Neural progenitor cell (in vitro differentiated cells): ENCODE results near the gene RFPL1. TPM values are rescaled to one million over a fixed set of nuclear protein-coding genes. Genes with fewer than 3 reads are reported as not detected.
"Not testable (repeated sequence)": the region's sequence is repeated elsewhere in the genome, so short reads cannot be mapped to it uniquely, and the experiment has no call there.

ENCODE experiments used
- DNase-seq: peaks from one replicate; pipeline ENCODE4 v3.0.0-alpha.2; 2016; ENCODE audit warnings: low spot score
- H2AFZ ChIP-seq: fragments of 200-600 bp; sonication (generic); replicated peaks from 2 replicates; pipeline ENCODE4 v1.6.1; 2016; ENCODE audit warnings: antibody characterized with exemption
- H3F3A ChIP-seq: fragments of 200-600 bp; sonication (generic); 2 replicates; pipeline ENCODE4 v1.6.1; 2016; ENCODE audit warnings: antibody characterized with exemption, low read depth
- H3K27ac ChIP-seq: fragments of 200-600 bp; sonication (generic); 2 replicates; pipeline ENCODE4 v1.5.1; 2016; ENCODE audit warnings: mild to moderate bottlenecking
- H3K27me3 ChIP-seq: fragments of 200-600 bp; sonication (generic); 2 replicates; pipeline ENCODE4 v1.6.1; 2016; ENCODE audit warnings: mild to moderate bottlenecking, moderate library complexity
- H3K36me3 ChIP-seq: fragments of 200-600 bp; sonication (generic); 2 replicates; pipeline ENCODE4 v1.5.1; 2016
- H3K4me1 ChIP-seq: fragments of 200-600 bp; sonication (generic); 2 replicates; pipeline ENCODE4 v1.6.1; 2016; ENCODE audit warnings: mixed run types
- H3K4me2 ChIP-seq: fragments of 200-600 bp; sonication (generic); 2 replicates; pipeline ENCODE4 v1.6.1; 2016
- H3K4me3 ChIP-seq: fragments of 200-600 bp; sonication (generic); 2 replicates; pipeline ENCODE4 v1.5.1; 2016
- H3K79me2 ChIP-seq: fragments of 200-600 bp; sonication (generic); 2 replicates; pipeline ENCODE4 v1.6.1; 2016; ENCODE audit warnings: low read depth
- H3K9ac ChIP-seq: fragments of 200-600 bp; sonication (generic); 2 replicates; pipeline ENCODE4 v1.6.1; 2016
- H3K9me3 ChIP-seq: fragments of 200-600 bp; sonication (generic); 2 replicates; pipeline ENCODE4 v1.5.1; 2016; ENCODE audit warnings: low read depth
- H4K20me1 ChIP-seq: fragments of 200-600 bp; sonication (generic); 2 replicates; pipeline ENCODE4 v1.6.1; 2016; ENCODE audit warnings: low read depth
- H3K27ac Mint-ChIP-seq: 3 replicates; pipeline ENCODE4 v1.8.0; 2021; ENCODE audit warnings: mixed read lengths
- H3K27me3 Mint-ChIP-seq: 2 replicates; pipeline ENCODE4 v1.8.0; 2022; ENCODE audit warnings: low read depth, mild to moderate bottlenecking, inconsistent platforms, moderate library complexity, mixed read lengths; ENCODE audit not compliant: insufficient read depth
- H3K36me3 Mint-ChIP-seq: 3 replicates; pipeline ENCODE4 v1.8.0; 2021; ENCODE audit warnings: mixed read lengths
- H3K4me1 Mint-ChIP-seq: 3 replicates; pipeline ENCODE4 v1.8.0; 2021; ENCODE audit warnings: mixed read lengths
- H3K4me3 Mint-ChIP-seq: 3 replicates; pipeline ENCODE4 v1.8.0; 2021; ENCODE audit warnings: mild to moderate bottlenecking, moderate library complexity, mixed read lengths
- H3K9me3 Mint-ChIP-seq: 3 replicates; pipeline ENCODE4 v1.8.0; 2020; ENCODE audit warnings: mixed read lengths
- EZH2 ChIP-seq: fragments of 200-600 bp; sonication (generic); IDR thresholded peaks from 2 replicates; pipeline ENCODE4 v1.6.1; 2017; ENCODE audit warnings: antibody characterized with exemption, mild to moderate bottlenecking, moderate library complexity
- EZH2phosphoT487 ChIP-seq: fragments of 200-600 bp; sonication (generic); IDR thresholded peaks from 2 replicates; pipeline ENCODE4 v1.6.1; 2017; ENCODE audit warnings: antibody characterized with exemption
- total RNA-seq: library from RNA; depleted of rRNA; stranded (reverse); fragments of >200 nt; gene quantifications from 2 replicates; pipeline ENCODE4 v1.2.3, GENCODE V29; 2015; ENCODE audit warnings: low replicate concordance
- TF ChIP-seq, protein P1 (sequence below): fragments of 200-600 bp; sonication (generic); IDR thresholded peaks from 2 replicates; pipeline ENCODE4 v1.5.1; 2017; ENCODE audit warnings: antibody characterized with exemption, mild to moderate bottlenecking

Gene RFPL1
- total RNA-seq = not detected in 2 replicates

DNA sequence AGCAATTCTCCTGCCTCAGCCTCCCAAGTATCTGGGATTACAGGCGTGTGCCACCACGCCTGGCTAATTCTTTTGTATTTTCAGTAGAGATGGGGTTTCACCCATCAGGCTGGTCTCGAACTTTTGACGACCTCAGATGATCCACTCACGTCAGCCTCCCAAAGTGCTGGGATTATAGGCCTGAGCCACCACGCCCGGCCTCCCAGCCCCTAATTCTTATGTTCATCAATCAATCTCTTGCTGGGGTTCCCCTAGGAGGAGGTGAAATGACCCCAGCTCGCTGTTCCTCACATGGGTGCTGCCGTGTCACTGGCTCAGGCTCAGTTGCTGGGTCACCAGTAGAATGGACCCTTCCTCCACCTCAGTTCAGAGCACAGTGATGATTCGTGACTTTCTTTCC is at the start of gene RFPL1:
Gene RFPL1, plus strand, starts transcription at position 301 of the 400 bp plus-strand sequence.
- not testable (repeated sequence) for H3K36me3 Mint-ChIP-seq, H3K27me3 ChIP-seq, H3K9me3 ChIP-seq, H3K27me3 Mint-ChIP-seq, H3K79me2 ChIP-seq, H3K27ac Mint-ChIP-seq, H3K9me3 Mint-ChIP-seq, DNase-seq, H3K4me3 Mint-ChIP-seq, H3K4me1 ChIP-seq, H3K9ac ChIP-seq, H4K20me1 ChIP-seq, H2AFZ ChIP-seq, H3F3A ChIP-seq, H3K4me2 ChIP-seq, H3K36me3 ChIP-seq, H3K27ac ChIP-seq, H3K4me1 Mint-ChIP-seq, H3K4me3 ChIP-seq

- H3F3A ChIP-seq = no peaks in the 10 kb centered on the region
- H3K27ac Mint-ChIP-seq = peak overlapping the region; percentile 95
- no peaks in the 10 kb centered on the region for H3K9me3 Mint-ChIP-seq
- H3K4me1 Mint-ChIP-seq = peaks cover 18% of the 10 kb centered on the region
- H2AFZ ChIP-seq = peak overlapping the region; percentile 86
- TF ChIP-seq EZH2 = no peak
- TF ChIP-seq, protein P1, sequence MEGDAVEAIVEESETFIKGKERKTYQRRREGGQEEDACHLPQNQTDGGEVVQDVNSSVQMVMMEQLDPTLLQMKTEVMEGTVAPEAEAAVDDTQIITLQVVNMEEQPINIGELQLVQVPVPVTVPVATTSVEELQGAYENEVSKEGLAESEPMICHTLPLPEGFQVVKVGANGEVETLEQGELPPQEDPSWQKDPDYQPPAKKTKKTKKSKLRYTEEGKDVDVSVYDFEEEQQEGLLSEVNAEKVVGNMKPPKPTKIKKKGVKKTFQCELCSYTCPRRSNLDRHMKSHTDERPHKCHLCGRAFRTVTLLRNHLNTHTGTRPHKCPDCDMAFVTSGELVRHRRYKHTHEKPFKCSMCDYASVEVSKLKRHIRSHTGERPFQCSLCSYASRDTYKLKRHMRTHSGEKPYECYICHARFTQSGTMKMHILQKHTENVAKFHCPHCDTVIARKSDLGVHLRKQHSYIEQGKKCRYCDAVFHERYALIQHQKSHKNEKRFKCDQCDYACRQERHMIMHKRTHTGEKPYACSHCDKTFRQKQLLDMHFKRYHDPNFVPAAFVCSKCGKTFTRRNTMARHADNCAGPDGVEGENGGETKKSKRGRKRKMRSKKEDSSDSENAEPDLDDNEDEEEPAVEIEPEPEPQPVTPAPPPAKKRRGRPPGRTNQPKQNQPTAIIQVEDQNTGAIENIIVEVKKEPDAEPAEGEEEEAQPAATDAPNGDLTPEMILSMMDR = no peak
- no peak for TF ChIP-seq EZH2phosphoT487
- H3K9me3 ChIP-seq = no peaks in the 10 kb centered on the region
- H3K27ac ChIP-seq = no peak overlapping the region
- H3K4me3 ChIP-seq = peak overlapping the region; percentile 71
- peaks cover 5% of the 10 kb centered on the region for H4K20me1 ChIP-seq
- peaks cover 4% of the 10 kb centered on the region for H3K36me3 Mint-ChIP-seq
- peak overlapping the region; percentile 92 for H3K4me3 Mint-ChIP-seq
- H3K4me2 ChIP-seq = peak overlapping the region; percentile 88
- H3K4me1 ChIP-seq = peaks cover 4% of the 10 kb centered on the region
- no peaks in the 10 kb centered on the region for H3K36me3 ChIP-seq
- DNase-seq = no peak
- peaks cover 24% of the 10 kb centered on the region for H3K79me2 ChIP-seq
- H3K27me3 Mint-ChIP-seq = peaks cover 4% of the 10 kb centered on the region
- H3K9ac ChIP-seq = no peak overlapping the region
- no peaks in the 10 kb centered on the region for H3K27me3 ChIP-seq
Measured at GRCh38 chr22:29388759-29389090, 49.7 kb upstream of the RFPL1 start.

DNA sequence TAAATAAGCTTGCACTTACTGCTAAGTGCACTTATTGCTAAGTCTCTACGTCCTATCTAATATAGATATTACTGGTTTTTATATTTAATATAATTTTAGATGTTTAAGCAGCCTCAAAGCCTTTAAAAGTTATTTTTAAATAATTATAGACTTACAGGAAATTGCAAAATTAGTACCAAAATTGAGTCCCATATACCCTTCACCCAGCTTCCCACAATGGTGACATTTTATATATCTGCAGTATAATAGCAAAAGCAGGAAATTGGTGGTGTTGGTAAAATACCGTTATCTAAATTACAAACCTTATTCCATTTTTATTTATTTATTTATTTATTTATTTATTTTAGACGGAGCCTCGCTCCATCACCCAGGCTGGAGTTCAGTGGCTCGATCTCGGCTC is 48.1 kb upstream of the RFPL1 start:
- H3K9ac ChIP-seq = no peak overlapping the region
- DNase-seq = no peak
- Mint-ChIP-seq H3K27ac (no peak overlapping the region), H3K4me1 (peaks cover 23% of the 10 kb centered on the region), H3K36me3 (peaks cover 2% of the 10 kb centered on the region), H3K27me3 (peaks cover 4% of the 10 kb centered on the region), H3K4me3 (no peak overlapping the region), H3K9me3 (no peaks in the 10 kb centered on the region)
- H4K20me1 ChIP-seq = peaks cover 5% of the 10 kb centered on the region
- no peaks in the 10 kb centered on the region for H3K36me3 ChIP-seq
- H2AFZ ChIP-seq = no peak overlapping the region
- no peak overlapping the region for H3K4me3 ChIP-seq
- TF ChIP-seq, protein P1 = no peak
- no peaks in the 10 kb centered on the region for H3K27me3 ChIP-seq
- H3K4me2 ChIP-seq = no peak overlapping the region
- H3K4me1 ChIP-seq = peaks cover 4% of the 10 kb centered on the region
- no peak overlapping the region for H3K27ac ChIP-seq
- peaks cover 22% of the 10 kb centered on the region for H3K79me2 ChIP-seq
- no peaks in the 10 kb centered on the region for H3F3A ChIP-seq
- H3K9me3 ChIP-seq = no peaks in the 10 kb centered on the region

DNA sequence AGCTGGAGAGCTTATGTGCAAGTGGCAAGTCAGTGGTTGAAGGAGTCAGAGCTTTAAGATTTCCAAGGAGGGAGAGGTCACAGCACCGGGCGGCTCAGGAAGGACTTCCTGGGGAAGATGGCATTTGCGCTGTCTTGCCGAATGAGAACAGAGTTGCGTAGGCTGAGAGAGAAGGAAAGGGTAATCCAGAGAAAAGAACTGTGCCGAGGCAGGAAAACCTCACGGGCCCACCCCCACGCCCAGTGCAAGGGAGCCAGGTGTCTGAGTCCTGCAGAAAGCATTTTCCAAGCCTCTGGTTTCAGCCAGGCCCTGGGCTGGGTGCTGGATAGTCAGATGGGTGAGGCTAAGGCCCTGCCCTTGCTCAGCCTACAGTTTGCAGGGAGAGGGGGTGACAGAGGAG is 46.8 kb upstream of the RFPL1 start:
- no peak overlapping the region for H3K4me3 ChIP-seq
- H3K4me2 ChIP-seq = no peak overlapping the region
- no peak for DNase-seq
- peak overlapping the region; percentile 4 for H3K27ac Mint-ChIP-seq
- TF ChIP-seq EZH2phosphoT487 (no peak), EZH2 (no peak)
- TF ChIP-seq, protein P1 = no peak
- H3K9me3 ChIP-seq = no peaks in the 10 kb centered on the region
- H4K20me1 ChIP-seq = peaks cover 5% of the 10 kb centered on the region
- no peaks in the 10 kb centered on the region for H3K9me3 Mint-ChIP-seq
- no peaks in the 10 kb centered on the region for H3K27me3 ChIP-seq
- no peaks in the 10 kb centered on the region for H3K36me3 ChIP-seq
- no peak overlapping the region for H3K4me3 Mint-ChIP-seq
- H3K36me3 Mint-ChIP-seq = no peaks in the 10 kb centered on the region
- no peak overlapping the region for H3K9ac ChIP-seq
- H3K27me3 Mint-ChIP-seq = peaks cover 4% of the 10 kb centered on the region
- H2AFZ ChIP-seq = no peak overlapping the region
- H3K27ac ChIP-seq = no peak overlapping the region
- H3K4me1 Mint-ChIP-seq = peaks cover 19% of the 10 kb centered on the region
- peaks cover 16% of the 10 kb centered on the region for H3K79me2 ChIP-seq
- peaks cover 4% of the 10 kb centered on the region for H3K4me1 ChIP-seq
- no peaks in the 10 kb centered on the region for H3F3A ChIP-seq
